Non-pigmented ciliary epithelial cell (primary cell): ENCODE data around the gene GHITM.

Experiments used
- DNase-seq: peaks from one replicate; pipeline ENCODE4 v3.0.0-alpha.2; 2010; ENCODE audit warnings: low read depth

The GHITM gene

GRCh38 chr10:84200537-84201243 lies 61.4 kb downstream of the GHITM start:
- no peak for DNase-seq

- DNase-seq = no peak
These were observed 61.9 kb downstream of the GHITM start for GRCh38 chr10:84201244-84201606.

GRCh38 chr10:84201682-84202081 lies 62.4 kb downstream of the GHITM start:
- no peak for DNase-seq

DNA sequence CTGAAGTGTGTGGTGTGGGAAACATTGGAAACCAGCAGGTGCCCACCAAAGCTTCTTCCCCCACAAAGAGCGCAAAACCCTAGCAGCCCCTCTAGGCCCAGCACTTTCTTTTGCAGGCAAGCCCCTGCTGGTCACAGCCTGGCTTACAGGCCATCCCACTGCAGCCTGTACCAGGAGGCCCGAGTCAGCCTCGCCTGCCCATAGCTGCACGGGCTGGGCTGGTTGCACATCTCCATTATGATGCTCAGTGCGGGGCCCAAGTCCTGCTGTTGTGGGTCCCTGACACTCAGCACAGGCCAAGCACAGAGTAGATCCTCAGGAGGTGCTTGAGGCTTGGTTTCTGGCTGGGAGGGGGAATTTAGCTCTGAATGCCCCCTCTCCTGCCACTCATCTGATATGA lies 63.0 kb downstream of the GHITM start:
- DNase-seq = no peak
